ENCODE measurements around the gene ATP13A2.
"Not testable (repeated sequence)": the region's sequence is repeated elsewhere in the genome, so short reads cannot be mapped to it uniquely, and the experiment has no call there.

ATP13A2 gene

GRCh38 chr1:16979475-16980327 is 32.0 kb downstream of the ATP13A2 start:
- no peak for DNase-seq (ENCODE audit: low read depth, low spot score)

GRCh38 chr1:16978567-16979474 is 32.9 kb downstream of the ATP13A2 start:
- no peak for DNase-seq (ENCODE audit: low read depth, low spot score)

- no peak for DNase-seq (ENCODE audit: low read depth, low spot score)
Measured at GRCh38 chr1:16978139-16978538, 33.6 kb downstream of the ATP13A2 start.

GRCh38 chr1:16977377-16977776 is 34.4 kb downstream of the ATP13A2 start:
- no peak for DNase-seq (ENCODE audit: low read depth, low spot score)

GRCh38 chr1:16976966-16977365 is 34.8 kb downstream of the ATP13A2 start:
- no peak for DNase-seq (ENCODE audit: low read depth, low spot score)

GRCh38 chr1:16975838-16976237 is 35.9 kb downstream of the ATP13A2 start:
- no peak for DNase-seq (ENCODE audit: low read depth, low spot score)

- DNase-seq (ENCODE audit: low read depth, low spot score), result no peak
Measured at GRCh38 chr1:16975211-16975610, 36.5 kb downstream of the ATP13A2 start.

- no peak for DNase-seq (ENCODE audit: low read depth, low spot score)
Measured at GRCh38 chr1:16973215-16973614, 38.5 kb downstream of the ATP13A2 start.

- DNase-seq (ENCODE audit: low read depth, low spot score), result no peak
Measured at GRCh38 chr1:16972189-16972895, 39.4 kb downstream of the ATP13A2 start.

- DNase-seq (ENCODE audit: low read depth, low spot score), result no peak
Measured at GRCh38 chr1:16971341-16972188, 40.2 kb downstream of the ATP13A2 start.

GRCh38 chr1:16970132-16970910 is 41.4 kb downstream of the ATP13A2 start:
- DNase-seq (ENCODE audit: low read depth, low spot score), result no peak

- no peak for DNase-seq (ENCODE audit: low read depth, low spot score)
Measured at GRCh38 chr1:16969651-16970050, 42.1 kb downstream of the ATP13A2 start.

GRCh38 chr1:16969057-16969611 is 42.6 kb downstream of the ATP13A2 start:
- DNase-seq (ENCODE audit: low read depth, low spot score), result no peak

GRCh38 chr1:16968372-16968771 is 43.4 kb downstream of the ATP13A2 start:
- DNase-seq (ENCODE audit: low read depth, low spot score), result no peak

GRCh38 chr1:16967962-16968361 is 43.8 kb downstream of the ATP13A2 start:
- DNase-seq (ENCODE audit: low read depth, low spot score), result no peak

GRCh38 chr1:16967095-16967575 is 44.6 kb downstream of the ATP13A2 start:
- DNase-seq (ENCODE audit: low read depth, low spot score), result no peak

- DNase-seq (ENCODE audit: low read depth, low spot score), result no peak
Measured at GRCh38 chr1:16966282-16966681, 45.4 kb downstream of the ATP13A2 start.

- no peak for DNase-seq (ENCODE audit: low read depth, low spot score)
Measured at GRCh38 chr1:16965486-16966067, 46.2 kb downstream of the ATP13A2 start.

GRCh38 chr1:16964169-16964568 is 47.6 kb downstream of the ATP13A2 start:
- DNase-seq (ENCODE audit: low read depth, low spot score), result not testable (repeated sequence)

Measured in iPS DF 19.7 (cell line).